HFFc6 (cell line): ENCODE data around the gene ELOVL1. TPM values are rescaled to one million over a fixed set of nuclear protein-coding genes. Genes with fewer than 3 reads are reported as not detected.

Experiments used
- DNase-seq: peaks from one replicate; pipeline ENCODE4 v3.0.0-alpha.2; 2018
- H3K27ac Mint-ChIP-seq: 2 replicates; pipeline ENCODE4 v1.8.0; 2020; ENCODE audit warnings: mild to moderate bottlenecking, mixed read lengths
- H3K27me3 Mint-ChIP-seq: 2 replicates; pipeline ENCODE4 v1.8.0; 2021; ENCODE audit warnings: mild to moderate bottlenecking, moderate library complexity, mixed read lengths; ENCODE audit not compliant: insufficient read depth
- H3K36me3 Mint-ChIP-seq: 2 replicates; pipeline ENCODE4 v1.8.0; 2021; ENCODE audit warnings: low read depth, mixed read lengths
- H3K4me1 Mint-ChIP-seq: 2 replicates; pipeline ENCODE4 v1.8.0; 2020; ENCODE audit warnings: low read depth, mixed read lengths
- H3K4me3 Mint-ChIP-seq: 2 replicates; pipeline ENCODE4 v1.8.0; 2020; ENCODE audit warnings: mild to moderate bottlenecking, moderate library complexity, mixed read lengths
- H3K9me3 Mint-ChIP-seq: 2 replicates; pipeline ENCODE4 v1.8.0; 2020; ENCODE audit warnings: mild to moderate bottlenecking, mixed read lengths
- CTCF ChIP-seq: fragments of 200-600 bp; sonication (generic); IDR thresholded peaks from 2 replicates; pipeline ENCODE4 v1.5.0; 2021; ENCODE audit warnings: antibody characterized with exemption, mild to moderate bottlenecking
- total RNA-seq, 6 experiments: library from RNA; stranded (reverse); fragmentation: NEBNext Ultra II Directional; extraction: Animal tissue kit (Norgen Biotek cat#: 25700); gene quantifications; 2 replicates in 1 of 6; 3 replicates in 5 of 6; pipeline ENCODE4 v1.2.3, GENCODE V29; 2021

Gene ELOVL1
- total RNA-seq, 6 experiments from 2014 or later: 137 to 185 (median 160) TPM

DNA sequence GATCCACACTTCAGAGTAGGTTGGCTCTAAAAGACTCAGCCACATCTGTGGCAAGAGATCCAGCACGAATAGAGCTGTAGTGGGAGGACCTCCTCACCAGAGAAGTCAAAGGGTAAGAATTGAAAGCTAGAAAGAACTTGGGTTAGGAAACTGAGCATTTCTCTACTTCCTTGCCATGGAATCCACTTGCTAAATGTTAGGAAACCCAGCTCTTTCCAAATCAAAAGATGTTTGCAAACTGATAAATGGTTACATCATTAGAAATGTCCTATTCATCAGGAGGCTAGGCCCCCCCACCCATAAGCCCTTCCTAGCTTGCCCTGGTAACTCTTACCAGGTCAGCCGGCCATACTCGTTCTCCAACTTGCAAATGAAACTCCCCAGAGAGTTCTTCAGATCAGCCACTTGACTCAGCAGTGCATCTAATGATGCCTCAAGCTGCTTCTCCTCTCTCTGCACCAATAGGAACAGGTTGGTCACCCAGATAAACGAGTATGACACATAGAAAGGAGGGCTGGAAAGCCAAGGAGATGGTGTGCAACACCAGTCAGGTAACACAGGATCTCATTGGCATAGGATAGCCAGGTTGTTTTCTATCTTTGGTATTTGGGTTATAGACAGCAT lies 20.3 kb upstream of the ELOVL1 start:
- Mint-ChIP-seq H3K27ac (peak overlapping the region; percentile 98), H3K4me3 (peak overlapping the region; percentile 99), H3K4me1 (peaks cover 44% of the 10 kb centered on the region), H3K9me3 (no peaks in the 10 kb centered on the region), H3K36me3 (peaks cover 44% of the 10 kb centered on the region), H3K27me3 (peaks cover 4% of the 10 kb centered on the region)
- DNase-seq: peak; percentile 32
- no peak for TF ChIP-seq CTCF

DNA sequence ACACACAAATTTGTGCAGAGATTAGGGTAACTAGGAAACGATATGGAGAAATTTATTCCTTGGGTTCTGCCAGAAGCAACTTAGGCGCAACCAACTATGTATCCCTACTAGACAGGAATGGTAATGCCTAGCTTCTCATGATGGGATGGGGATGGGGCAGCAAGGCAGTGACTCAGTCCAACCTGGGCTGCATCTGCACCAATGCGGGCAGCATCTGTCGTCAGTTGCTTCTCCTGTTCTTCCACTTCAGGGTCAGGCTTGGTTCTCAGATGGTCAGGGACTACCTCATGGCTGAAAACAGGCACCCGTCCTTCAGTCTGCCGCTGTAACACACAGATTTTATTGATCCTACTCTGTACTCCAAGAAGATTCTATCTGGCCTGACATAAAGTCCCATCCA lies 18.9 kb upstream of the ELOVL1 start:
- no peak for TF ChIP-seq CTCF
- DNase-seq: no peak
- Mint-ChIP-seq H3K27me3 (peaks cover 7% of the 10 kb centered on the region), H3K9me3 (no peaks in the 10 kb centered on the region), H3K27ac (peak overlapping the region; percentile 46), H3K36me3 (peaks cover 56% of the 10 kb centered on the region), H3K4me3 (no peak overlapping the region), H3K4me1 (peaks cover 51% of the 10 kb centered on the region)

GRCh38 chr1:43383449-43383848 lies 15.6 kb upstream of the ELOVL1 start:
- H3K27me3 Mint-ChIP-seq: 0 out of 2 replicates have a peak, but pooled peaks cover 3% of the 10 kb centered on the region
- H3K36me3 Mint-ChIP-seq: peaks cover 53% of the 10 kb centered on the region
- no peak for DNase-seq
- H3K9me3 Mint-ChIP-seq: no peaks in the 10 kb centered on the region
- peak overlapping the region; percentile 21; the same call in 1 of the 2 replicates for H3K27ac Mint-ChIP-seq
- no peak overlapping the region for H3K4me3 Mint-ChIP-seq
- TF ChIP-seq CTCF: peak; percentile 43
- H3K4me1 Mint-ChIP-seq: peaks cover 46% of the 10 kb centered on the region

DNA sequence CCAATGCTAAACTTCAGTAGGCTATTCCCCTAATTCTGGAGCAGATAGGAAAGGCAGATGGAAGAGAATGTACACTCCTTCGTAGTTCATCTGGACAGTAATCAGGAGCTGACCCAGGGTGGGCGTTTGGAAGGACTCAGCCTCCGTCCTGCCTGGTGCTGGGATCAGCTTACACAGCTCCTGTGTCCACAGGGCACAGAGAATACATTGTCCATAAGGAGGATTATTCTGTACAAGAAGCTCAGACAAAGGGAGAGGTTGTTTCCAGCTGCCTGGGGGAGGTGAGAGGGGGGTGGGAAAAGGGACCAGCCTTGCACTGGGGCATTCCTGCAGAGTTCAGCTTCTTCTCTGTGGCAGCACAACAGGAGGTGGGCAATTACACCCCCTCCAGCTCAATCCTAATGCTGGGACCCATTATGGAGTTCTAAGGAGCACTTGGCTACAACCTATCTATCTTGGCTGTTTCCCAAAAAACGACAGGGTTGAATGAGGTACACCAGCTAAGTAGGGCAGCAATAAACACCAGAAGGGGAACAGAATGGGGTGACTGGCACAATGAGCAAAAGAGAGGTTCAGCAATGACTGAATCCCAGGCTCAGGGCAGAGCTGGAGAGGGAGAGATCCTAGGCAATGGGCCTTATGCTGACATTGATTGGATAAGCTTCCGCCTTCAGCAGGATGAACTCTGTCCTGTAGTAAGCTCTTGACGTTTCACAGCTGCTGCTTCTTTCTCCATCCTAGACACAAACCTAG lies 14.4 kb upstream of the ELOVL1 start:
- H3K36me3 Mint-ChIP-seq: peaks cover 46% of the 10 kb centered on the region
- TF ChIP-seq CTCF: no peak
- H3K27ac Mint-ChIP-seq: peak overlapping the region; percentile 48
- no peaks in the 10 kb centered on the region for H3K9me3 Mint-ChIP-seq
- peaks cover 5% of the 10 kb centered on the region; the same call in 1 of the 2 replicates for H3K27me3 Mint-ChIP-seq
- DNase-seq: no peak
- H3K4me1 Mint-ChIP-seq: peaks cover 33% of the 10 kb centered on the region
- H3K4me3 Mint-ChIP-seq: no peak overlapping the region

GRCh38 chr1:43381612-43382011 lies 13.8 kb upstream of the ELOVL1 start:
- Mint-ChIP-seq H3K27me3 (peaks cover 5% of the 10 kb centered on the region), H3K27ac (peak overlapping the region; percentile 48), H3K9me3 (no peaks in the 10 kb centered on the region), H3K4me3 (no peak overlapping the region), H3K36me3 (peaks cover 42% of the 10 kb centered on the region), H3K4me1 (peaks cover 28% of the 10 kb centered on the region)
- no peak for DNase-seq
- no peak for TF ChIP-seq CTCF
